COLO668 (cell line): ENCODE data around the gene MRPL36.
"Not testable (repeated sequence)": the region's sequence is repeated elsewhere in the genome, so short reads cannot be mapped to it uniquely, and the experiment has no call there.

Experiments
- DNase-seq: peaks from one replicate; lab custom pipeline; 2025; ENCODE audit not compliant: unreplicated experiment; lab: John Stamatoyannopoulos, UW

Gene MRPL36

DNA sequence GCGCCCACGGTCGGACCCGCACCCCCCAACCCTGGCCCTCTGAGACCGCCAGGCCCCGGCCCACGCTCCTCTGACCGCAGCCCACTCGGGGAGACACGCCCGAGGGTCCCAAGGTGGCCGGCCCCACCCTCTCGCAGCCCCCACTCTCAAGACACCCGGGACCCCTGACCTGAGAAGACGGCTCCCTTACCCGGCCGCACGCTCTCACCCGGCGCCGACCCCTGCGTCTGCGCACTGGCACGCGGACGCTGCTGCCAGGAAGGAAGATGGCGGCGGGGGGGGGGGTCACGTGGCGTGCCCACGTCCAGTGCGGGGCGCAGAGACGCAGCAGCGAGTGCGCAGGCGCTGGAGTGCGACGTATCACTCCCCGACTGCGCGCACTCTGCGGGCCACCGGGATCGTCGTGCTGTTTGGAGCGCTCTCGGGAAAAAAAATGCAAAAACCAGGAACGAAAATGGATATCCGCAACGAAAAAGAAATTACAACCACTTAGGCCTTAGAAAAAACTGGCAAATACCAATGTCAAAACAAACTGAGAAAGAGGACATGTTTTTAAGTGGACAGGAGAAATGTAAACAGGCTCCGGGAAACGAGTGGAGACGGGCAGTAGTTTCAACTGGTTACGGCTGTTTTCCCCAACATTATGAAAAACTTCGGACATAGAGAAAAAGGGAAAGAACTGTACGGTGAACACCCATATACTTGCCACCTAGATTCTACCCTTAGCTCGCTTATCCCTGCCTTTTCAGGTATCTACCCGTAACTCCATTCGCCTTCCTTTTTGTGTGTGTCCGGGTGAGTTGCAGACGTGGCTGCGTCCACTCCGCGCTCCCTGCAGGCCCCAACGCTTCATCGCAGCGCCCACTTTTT lies at the start of gene MRPL36:
Gene MRPL36 (minus strand): TSS at position 236 of the 870 bp plus-strand sequence. CDS start 902 bp downstream, outside the sequence.
- DNase-seq, result peak; percentile 98

DNA sequence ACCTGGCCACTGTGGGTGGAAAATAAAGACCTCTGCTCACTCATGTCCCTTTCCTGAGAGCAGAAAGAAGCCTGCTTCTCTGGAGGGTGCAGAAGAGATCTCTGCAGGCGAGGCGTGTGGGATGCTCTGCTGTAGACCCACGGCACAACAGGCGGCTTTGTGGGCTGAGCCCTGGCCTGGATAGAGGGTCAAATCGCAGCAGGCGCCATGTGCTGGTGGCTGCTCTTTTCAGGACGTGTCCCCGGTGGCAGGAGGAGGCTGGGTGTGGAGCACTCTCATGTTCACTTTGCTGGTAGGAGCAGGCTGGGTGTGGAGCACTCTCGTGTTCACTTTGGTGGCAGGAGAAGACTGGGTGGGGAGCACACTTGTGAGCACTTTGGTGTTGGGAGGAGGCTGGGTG lies 48.0 kb upstream of the MRPL36 start:
- no peak for DNase-seq

DNA sequence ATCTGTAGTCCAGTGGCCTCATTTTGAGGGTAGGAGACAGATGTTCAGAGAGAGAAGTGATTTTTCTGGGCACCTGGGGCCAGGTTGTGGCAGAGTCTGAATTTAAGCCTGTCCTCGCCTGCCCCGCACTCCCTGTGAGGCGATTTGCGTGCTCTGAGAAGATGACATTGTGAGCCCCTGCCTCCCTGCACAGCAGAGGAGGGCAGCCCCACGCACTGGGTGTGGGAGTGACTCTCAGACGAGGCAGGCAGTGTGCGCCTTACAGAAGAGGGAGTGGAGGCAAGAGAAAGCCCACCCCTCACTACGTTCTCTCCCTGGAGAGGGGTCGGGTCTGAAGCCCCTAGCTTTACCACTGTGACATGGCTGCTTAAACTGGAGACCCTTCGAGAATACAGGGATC lies 47.4 kb upstream of the MRPL36 start:
- no peak for DNase-seq

DNA sequence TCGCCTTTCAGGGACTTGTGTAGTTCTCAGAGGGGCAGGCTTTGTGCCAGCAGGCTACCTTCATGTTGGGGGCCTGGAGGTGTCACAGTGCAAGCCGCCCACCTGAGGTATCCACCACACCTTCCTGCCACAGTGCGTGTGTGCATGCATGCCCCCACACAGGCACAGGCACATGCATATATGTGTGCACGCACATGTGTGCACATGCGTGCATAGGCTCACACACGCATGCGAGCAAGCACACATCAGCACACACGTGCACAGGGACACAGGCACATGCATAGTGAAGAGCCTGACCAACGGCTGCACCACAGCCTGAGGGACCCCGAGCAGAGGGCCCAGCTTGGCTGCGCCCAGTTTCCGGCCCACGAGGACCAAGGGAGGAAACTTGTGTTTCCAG lies 46.9 kb upstream of the MRPL36 start:
- DNase-seq, result no peak

DNA sequence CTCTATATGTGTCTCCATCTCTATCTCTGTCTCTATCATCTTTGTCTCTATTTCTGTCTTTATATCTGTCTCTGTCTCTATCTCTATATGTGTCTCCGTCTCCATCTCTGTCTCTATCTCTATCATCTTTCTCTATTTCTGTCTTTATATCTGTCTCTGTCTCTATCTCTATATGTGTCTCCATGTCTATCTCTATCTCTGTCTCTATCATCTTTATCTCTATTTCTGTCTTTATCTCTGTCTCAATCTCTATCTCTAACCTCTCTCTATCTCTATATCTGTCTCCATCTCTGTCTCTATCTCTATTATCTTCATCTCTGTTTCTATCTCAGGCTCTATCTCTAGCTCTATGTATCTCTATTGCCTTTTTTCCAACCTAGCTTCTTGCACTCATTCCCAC lies 46.1 kb upstream of the MRPL36 start:
- DNase-seq, result no peak

DNA sequence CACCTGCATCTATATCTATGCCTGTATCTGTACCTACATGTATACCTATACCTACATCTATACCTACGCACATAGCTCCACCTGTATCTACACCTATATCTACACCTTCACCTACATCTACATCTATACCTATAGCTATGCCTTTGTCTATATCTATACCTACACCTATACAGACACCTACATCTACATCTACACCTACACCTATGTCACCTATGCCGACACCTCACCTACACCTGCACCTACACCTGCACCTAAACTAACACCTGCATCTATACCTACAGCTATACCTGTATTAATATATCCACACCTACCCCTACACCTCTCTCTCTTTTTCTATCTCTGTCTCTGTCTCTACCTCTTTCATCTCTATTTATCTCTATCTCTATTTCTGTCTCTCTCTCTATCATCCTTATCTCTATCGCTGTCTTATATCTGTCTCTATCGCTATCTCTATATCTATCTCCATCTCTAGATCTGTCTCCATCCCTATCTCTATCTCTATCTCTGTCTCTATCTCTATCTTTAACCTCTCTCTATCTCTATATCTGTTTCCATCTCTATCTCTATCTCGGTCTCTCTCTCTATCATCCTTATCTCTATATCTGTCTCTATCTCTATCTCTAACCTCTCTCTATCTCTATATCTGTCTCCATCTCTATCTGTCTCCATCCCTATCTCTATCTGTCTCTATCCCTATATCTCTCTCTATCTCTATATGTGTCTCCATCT lies 45.2 kb upstream of the MRPL36 start:
- DNase-seq, result no peak

DNA sequence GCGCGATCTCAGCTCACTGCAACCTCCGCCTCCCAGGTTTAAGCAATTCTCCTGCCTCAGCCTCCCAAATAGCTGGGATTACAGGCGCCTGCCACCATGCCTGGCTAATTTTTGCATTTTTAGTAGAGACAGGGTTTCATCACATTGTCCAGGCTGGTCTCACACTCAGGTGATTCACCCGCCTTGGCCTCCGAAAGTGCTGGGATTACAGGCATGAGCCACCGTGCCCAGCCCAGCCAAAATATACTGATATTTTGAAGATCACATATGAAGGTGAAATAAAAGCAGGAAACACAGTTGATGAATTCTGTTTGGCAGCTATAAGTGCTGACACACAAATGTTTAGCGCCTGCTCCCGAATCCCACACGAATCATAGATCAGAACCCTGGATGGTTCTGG lies 44.1 kb upstream of the MRPL36 start:
- DNase-seq, result not testable (repeated sequence)

DNA sequence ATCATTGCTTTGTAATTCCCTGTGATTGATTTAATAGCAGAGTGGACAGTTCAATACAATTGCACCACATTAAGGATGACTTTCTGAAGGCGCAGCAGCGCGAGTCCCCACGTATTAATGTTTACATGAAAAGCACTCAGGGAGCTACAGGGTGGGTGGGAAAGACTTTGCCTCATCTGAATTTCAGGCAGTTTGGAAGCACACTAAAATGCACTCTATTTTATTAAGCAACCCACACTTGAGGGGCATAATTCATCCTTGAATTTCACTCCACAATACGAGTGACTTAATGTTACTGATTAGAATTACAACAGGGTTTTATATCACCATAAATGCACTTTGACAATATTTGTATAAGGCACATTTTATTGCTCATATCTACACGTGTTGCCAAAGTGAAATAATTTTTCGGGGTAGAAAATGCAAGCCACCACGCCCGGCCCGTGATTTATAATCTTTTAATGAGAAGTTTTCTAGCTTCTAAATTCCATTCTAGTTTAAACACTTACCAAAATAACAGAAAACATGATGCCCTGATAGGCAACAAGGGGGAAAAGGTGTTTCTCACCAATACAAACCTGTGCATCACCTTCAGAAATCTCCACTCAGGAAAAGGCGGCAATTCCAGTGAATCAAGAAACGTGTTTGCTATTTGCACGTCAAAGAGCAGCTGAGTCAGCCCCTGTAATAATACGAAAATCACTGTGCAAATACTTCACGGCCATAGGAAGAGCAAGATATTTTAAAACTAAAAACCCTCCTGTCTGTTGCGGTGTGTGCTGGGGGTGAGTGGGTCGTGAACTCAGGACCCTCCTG lies 42.6 kb upstream of the MRPL36 start:
- no peak for DNase-seq

DNA sequence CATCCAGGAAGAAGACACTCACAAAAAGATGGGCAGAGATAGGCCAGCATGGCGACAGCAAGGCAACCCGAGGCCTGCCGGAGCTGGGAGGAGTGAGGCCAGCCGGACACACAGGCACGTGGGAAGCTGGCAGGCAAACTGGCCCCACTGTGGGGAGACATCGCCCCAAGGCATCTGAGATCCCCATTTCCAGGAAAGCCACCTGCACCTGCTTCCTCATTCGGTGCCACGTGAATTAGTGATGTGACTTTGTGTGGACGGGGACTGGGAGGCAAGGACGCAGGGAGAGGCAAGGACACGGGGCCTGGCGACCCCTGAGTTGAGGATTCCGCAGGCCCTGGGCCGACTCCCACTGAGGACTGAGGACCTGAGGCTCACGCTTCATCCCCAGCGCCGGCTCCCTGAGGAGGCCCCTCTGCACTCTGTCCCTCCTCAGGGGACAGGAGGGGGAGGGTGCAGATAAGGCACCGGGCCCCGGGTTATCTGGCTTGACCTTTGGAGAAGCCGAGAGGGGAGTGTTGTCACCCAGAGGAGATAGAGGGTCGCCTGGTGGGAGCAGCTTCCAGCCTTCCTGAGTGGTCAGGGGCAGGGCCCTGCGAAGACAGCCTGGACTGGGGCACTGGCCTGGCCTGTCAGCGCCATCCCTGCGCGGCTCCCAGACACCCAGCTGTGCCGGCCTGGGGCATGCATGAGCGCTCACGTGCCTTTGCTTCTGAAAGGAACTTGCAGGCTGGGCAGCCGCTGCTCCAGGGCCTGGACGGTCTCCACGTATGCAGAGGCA lies 41.3 kb upstream of the MRPL36 start:
- DNase-seq, result peak; percentile 45

DNA sequence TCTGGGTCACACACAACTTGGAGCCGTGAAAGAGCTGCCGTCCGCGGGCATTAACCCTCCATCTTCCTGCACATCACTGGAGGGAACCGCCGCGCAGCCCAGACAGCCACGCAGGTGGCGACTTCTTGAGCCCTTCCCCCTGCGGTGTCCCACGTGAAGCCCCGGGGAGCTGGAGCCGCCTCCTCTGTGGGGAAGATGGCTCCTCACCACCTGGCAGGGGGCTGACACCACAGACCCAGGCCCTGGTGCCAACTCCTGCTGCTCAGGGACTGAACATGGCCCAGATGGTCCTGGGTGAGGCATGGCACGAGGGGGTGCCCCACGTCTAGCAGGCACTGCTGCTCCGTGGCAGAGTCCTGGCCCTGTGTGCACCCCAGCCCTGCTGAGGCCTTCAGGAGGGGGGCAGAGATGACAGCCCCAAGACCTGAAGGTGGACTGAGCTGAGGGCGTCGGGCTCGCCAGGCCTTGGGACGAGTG lies 40.5 kb upstream of the MRPL36 start:
- no peak for DNase-seq

DNA sequence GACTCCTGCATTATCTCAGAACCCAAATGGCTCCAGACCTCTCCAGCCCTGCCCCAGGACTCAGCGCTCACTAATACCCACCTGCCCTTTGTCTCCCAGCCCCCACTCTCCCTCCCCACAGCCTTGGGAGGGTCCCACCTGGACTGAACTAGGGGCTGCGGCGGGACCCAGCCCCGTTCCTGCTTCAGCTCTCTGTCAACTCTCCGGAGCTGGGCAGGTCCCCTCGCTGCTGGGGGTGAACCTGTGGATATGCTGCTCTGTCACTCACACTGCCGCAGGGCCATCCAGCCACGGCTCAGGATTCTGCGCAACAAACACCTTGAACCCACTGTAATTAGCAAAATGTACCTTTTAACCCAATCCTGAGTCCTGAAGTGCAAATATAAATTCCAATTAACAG lies 38.4 kb upstream of the MRPL36 start:
- DNase-seq, result no peak

DNA sequence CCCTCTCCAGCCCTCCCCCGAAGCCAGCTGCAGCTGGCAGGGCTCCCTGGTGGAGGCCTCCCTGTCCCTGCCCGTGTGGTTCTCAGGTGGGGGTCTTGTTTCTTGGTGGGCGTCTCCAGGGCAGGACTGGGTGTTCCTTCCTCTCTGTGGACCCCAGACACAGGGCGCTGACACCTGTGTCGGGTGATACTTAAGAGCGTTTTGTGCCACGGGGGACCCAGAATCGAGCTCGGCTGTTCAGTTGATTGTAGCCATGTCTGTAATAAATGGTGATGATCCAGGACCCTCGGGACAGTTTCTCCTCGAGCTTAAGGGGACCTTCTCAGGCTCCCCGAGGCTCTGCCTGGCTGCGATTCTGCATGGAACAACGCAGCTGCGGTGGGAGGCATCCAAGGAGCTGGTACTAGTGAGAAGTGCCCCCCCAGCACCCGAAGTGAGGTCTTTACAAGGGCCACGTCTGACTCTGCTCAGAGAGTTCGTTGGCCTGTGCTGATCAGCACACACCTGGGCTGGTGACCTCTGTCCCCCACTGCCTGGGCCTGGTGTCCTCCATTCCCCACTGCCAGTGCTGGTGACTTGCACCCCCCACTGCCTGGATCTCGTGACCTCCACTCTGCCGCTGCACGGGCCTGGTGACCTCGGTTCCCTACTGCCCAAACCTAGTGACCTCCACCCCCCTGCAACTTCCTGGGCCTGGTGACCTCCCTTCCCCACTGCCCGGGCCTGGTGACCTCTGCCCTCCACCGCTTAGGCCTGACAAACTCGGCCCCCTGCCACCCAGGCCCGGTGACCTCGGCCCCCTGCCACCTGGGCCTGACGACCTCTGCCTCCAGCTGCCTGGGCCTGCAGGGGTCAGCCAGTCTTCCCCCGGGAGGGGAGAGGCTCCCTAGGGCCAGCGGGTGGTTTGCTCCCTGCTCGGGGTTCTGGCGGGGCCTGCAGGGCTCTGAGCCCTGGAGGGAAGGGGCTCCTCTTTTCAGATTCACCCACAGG lies 37.5 kb upstream of the MRPL36 start:
- DNase-seq, result no peak

DNA sequence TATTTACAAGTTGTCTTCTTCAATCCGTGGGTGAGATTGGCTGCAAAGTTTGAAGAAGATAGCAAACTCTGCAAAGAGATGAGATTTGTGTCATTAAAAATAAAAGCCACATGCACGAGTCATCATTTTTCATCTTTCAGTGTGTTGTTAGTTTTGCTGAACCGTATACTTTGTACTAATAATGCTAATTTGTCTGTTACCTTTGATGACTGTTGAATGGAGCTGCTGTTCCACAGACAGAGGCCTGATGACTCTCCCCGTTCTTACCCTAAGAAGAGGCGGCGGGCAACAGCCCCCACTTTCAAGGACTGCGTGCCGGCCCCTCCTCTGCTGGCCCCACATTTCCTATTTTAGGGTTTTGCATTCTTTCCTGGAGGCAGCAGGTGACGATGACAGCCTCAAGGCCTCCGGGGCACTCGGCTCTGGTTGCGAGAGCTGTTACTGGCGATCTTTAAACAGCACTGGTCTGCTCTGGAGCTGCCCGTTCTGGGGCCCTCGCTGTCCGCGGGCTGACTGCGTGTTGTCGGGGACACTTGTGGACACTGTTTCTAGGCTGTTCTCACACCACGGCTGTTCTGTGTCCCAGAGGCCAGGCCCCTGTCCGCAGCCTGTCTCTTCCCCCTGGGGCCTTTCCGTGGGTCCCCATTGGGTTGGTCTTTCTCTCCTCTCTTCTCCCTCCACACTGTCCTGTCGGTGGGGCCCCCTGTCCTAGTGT lies 36.7 kb upstream of the MRPL36 start:
- DNase-seq, result no peak

DNA sequence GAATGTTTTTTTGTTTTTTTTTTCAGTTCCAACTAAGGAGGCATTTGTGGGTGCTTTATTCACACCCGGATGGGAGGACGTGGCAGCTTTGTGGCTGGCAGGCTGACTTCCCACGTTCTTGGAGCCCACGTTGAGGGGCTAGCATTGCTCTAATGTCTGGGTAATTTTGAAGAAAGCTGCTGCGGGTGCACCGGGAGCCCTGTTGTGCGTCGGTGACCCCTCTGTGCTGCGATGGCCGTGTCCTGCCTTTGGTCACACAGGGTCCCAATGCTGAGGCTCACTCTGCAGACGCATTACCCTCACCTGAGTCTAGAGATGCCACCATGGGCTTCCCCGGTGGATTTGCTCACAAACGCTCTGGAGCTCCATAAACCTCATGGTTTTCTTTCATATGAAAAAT lies 35.8 kb upstream of the MRPL36 start:
- no peak for DNase-seq

DNA sequence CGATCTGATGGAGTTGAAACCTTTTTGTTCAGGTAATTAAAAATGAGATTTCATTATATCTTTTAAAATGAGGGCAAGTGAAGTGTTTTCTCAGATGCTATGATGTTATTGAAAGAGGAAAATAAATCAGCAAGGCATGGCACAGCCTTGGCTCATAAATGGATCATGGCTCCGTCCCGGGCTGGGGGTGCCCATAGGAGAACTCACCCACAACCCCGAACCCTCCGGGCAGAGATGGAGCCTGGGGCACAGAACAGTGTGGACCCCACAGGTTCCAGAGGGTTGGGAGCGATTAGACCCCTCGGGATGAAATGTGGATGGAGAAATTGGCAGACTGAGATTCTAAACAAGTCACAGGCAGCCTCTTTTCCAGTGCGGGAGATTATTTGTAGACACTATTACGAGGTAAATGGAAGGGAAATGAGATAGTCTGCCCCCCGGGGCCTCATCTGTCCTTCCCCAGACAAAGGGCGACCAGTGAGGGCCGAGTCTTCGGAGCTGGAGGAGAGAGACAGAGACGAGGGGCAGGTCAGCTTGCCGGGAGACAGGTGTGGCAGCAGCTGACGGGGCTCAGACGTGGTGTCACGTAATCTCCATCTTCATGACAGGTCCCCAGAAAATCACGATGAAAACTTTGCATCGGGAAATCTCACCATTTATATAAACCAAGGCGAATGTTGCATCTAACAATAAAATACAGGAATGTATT lies 35.2 kb upstream of the MRPL36 start:
- DNase-seq, result no peak

DNA sequence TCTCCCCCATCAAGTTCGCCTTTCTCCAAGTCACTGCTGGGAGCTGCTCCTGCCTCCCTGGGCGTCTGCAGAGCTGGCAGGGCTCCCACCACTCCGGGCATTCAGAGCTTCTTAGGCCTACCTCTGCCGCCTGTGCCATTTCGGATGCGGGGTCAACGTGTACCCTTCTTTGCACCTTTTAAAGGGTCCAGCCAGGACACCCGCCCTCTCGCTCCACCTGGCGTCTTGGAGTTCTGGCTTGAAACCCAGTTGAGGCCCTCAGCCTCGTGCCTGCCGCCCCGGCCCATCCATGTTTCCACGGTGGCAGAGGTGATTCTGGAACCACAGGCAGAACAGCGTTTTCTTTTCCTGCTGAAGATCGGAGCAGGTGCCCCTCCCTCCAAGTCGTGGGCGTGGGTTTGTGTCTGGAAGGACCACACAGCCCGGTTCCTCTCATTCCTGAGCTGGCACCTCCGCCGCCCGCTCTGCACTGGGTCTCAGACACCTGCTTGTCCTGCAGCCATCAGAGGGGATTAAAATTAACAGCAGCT lies 34.5 kb upstream of the MRPL36 start:
- no peak for DNase-seq

DNA sequence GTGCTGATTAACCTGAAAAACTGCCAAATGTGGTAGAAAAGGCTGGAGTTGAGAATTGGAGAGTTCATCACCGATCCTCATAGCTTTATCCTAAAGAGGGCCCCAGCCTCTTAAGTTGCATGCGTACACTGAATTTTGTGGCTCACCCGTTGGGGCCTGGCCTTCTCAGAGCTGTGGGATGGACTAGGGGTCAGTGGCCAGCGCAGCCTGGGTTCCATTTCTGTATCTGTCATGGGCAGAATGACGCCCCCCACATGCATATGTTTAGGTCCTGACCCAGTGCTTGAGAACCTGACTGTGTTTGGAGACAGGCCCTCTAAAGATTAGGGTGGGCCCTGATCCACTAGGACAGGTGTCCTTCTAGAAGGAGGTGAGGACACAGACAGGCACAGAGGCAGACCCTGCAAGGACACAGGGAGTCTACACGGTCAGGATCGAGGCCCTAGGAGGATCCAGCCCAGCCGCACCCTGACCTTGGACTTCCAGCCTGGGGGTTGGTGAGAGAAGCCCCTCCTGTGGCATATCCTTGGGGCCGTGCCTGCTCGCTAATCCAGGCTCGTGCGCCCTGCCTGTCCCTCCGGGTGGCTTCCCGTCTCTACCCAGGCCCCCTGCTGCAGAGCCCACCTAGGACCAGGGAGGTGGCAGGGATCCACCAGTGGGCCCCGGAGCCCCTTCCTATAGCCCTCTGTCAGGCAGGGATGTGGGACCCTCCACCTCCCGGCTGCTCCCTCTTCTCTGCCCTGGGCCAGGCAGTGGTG lies 33.8 kb upstream of the MRPL36 start:
- DNase-seq, result no peak
